ENCODE data around the gene ASPG.

DNA sequence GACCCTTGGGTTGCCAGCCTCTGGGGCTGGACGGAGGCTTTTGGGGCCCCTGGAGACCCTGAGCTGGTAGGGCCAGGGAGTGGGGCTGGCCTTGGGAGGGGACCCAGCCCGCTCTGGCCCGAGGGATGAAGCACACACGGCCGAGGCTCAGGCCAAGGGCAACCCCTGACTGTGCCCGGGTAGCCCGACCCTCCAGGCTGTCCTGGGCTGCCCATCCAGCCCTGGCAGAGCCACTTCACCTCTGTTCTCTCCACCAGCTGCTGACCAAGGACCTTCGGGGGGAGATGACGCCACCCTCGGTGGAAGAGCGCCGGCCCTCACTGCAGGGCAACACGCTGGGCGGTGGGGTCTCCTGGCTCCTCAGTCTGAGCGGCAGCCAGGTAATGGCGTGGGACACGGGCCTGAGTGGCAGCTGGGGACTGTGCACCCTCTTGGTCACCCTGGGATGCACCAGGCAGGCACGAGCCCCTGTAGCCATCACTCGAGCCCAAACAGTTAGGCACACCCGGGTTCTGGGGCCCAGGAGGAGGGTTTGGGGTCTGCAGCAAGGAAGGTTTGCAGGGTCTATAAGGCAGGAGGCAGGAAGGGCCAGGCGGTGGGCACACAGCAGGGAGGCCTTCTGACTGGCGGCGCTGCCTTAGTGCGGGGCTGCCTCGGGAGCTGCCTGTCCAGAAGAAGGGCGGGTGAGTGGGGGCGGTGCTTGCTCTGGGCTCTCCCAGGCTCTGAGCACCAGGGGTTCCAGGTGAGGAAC is 19.7 kb downstream of the ASPG start:
- TF ChIP-seq, protein P1, sequence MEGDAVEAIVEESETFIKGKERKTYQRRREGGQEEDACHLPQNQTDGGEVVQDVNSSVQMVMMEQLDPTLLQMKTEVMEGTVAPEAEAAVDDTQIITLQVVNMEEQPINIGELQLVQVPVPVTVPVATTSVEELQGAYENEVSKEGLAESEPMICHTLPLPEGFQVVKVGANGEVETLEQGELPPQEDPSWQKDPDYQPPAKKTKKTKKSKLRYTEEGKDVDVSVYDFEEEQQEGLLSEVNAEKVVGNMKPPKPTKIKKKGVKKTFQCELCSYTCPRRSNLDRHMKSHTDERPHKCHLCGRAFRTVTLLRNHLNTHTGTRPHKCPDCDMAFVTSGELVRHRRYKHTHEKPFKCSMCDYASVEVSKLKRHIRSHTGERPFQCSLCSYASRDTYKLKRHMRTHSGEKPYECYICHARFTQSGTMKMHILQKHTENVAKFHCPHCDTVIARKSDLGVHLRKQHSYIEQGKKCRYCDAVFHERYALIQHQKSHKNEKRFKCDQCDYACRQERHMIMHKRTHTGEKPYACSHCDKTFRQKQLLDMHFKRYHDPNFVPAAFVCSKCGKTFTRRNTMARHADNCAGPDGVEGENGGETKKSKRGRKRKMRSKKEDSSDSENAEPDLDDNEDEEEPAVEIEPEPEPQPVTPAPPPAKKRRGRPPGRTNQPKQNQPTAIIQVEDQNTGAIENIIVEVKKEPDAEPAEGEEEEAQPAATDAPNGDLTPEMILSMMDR (IDR thresholded peaks at IDR 0.05): no peak
- no peak for TF ChIP-seq POLR2A (IDR thresholded peaks at IDR 0.05)

Data from esophagus squamous epithelium (tissue), 4 donors.